Subcutaneous abdominal adipose tissue (tissue), 5 donors: ENCODE measurements around the gene NDST4.

Experiments used
- H3K27ac ChIP-seq: one replicate; pipeline ENCODE4 v1.7.0; 2013; ENCODE audit warnings: low read depth, mild to moderate bottlenecking, inconsistent platforms, low read length, moderate library complexity
- H3K27me3 ChIP-seq, 5 donors: one replicate each; pipeline ENCODE4 v1.7.0; 2013; ENCODE audit warnings: low read length in 5 of 5, inconsistent platforms in 1 of 5; ENCODE audit not compliant: control insufficient read depth in 5 of 5, insufficient read depth in 4 of 5
- H3K36me3 ChIP-seq, 5 donors: one replicate each; pipeline ENCODE4 v1.7.0; 2013; ENCODE audit warnings: low read length in 5 of 5; ENCODE audit not compliant: control insufficient read depth in 5 of 5, insufficient read depth in 5 of 5
- H3K4me1 ChIP-seq, 5 donors: one replicate each; pipeline ENCODE4 v1.7.0; 2013; ENCODE audit warnings: low read length in 5 of 5, mild to moderate bottlenecking in 3 of 5, moderate library complexity in 1 of 5; ENCODE audit not compliant: control insufficient read depth in 5 of 5, insufficient read depth in 5 of 5
- H3K4me3 ChIP-seq, 5 donors: one replicate each; pipeline ENCODE4 v1.7.0; 2013; ENCODE audit warnings: low read length in 5 of 5, low read depth in 1 of 5
- H3K9ac ChIP-seq, 5 donors: one replicate each; pipeline ENCODE4 v1.7.0; 2013; ENCODE audit warnings: low read length in 5 of 5, mild to moderate bottlenecking in 4 of 5, moderate library complexity in 3 of 5
- H3K9me3 ChIP-seq, 5 donors: one replicate each; pipeline ENCODE4 v1.7.0; 2013; ENCODE audit warnings: low read length in 5 of 5; ENCODE audit not compliant: control insufficient read depth in 5 of 5
- donor health status: healthy.
- donor health status: healthy.
- donor health status: healthy.
- donor health status: healthy.
- donor health status: healthy.

Gene NDST4

GRCh38 chr4:115121351-115122043 is 8.1 kb upstream of the NDST4 start:
- H3K27ac ChIP-seq, result no peak overlapping the region
- H3K9me3 ChIP-seq, result no peaks in the 10 kb centered on the region
- no peaks in the 10 kb centered on the region for H3K36me3 ChIP-seq
- no peak overlapping the region for H3K4me3 ChIP-seq
- no peaks in the 10 kb centered on the region for H3K4me1 ChIP-seq
- no peaks in the 10 kb centered on the region for H3K27me3 ChIP-seq
- no peak overlapping the region for H3K9ac ChIP-seq

DNA sequence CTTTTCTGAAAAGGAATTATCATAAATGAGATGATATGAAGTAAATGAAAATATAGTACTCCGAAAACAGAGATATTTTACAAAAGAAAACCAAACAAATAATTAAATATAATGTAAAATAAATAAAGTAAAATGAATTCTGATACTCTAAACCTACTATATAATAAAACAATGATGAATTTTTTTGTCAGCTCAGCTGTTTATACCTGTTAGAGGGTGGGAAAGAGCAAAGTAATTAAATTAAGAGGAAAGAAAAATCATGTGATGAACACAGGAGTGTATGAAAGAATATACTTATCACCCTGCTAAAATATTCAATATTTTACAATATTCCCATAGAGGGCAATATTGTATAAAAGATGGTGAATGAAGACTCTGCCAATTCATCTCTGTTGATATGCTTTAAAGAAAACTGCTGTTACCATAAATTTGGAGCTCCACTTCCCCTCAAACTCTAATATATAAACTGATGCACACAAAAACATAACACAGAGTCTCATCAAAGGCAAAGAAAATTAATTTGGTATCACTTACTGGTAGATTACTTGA is 6.5 kb upstream of the NDST4 start:
- H3K27me3 ChIP-seq, result no peaks in the 10 kb centered on the region
- H3K9ac ChIP-seq, result no peak overlapping the region

GRCh38 chr4:115117651-115118050 is 4.2 kb upstream of the NDST4 start:
- Histone ChIP-seq H3K4me3 (no peak overlapping the region), H3K36me3 (no peaks in the 10 kb centered on the region), H3K27ac (no peak overlapping the region), H3K27me3 (no peaks in the 10 kb centered on the region), H3K9ac (no peak overlapping the region), H3K9me3 (no peaks in the 10 kb centered on the region), H3K4me1 (no peaks in the 10 kb centered on the region)

More for the DNA sequence above, 6.5 kb upstream of the NDST4 start:
- Histone ChIP-seq H3K36me3 (no peaks in the 10 kb centered on the region), H3K4me3 (no peak overlapping the region), H3K4me1 (no peaks in the 10 kb centered on the region), H3K27ac (no peak overlapping the region), H3K9me3 (no peaks in the 10 kb centered on the region)

GRCh38 chr4:115110191-115111181 is 2.9 kb downstream of the NDST4 start:
- Histone ChIP-seq H3K27me3 (no peaks in the 10 kb centered on the region), H3K36me3 (no peaks in the 10 kb centered on the region), H3K4me3 (no peak overlapping the region), H3K4me1 (no peaks in the 10 kb centered on the region), H3K27ac (no peak overlapping the region), H3K9ac (no peak overlapping the region), H3K9me3 (no peaks in the 10 kb centered on the region)

DNA sequence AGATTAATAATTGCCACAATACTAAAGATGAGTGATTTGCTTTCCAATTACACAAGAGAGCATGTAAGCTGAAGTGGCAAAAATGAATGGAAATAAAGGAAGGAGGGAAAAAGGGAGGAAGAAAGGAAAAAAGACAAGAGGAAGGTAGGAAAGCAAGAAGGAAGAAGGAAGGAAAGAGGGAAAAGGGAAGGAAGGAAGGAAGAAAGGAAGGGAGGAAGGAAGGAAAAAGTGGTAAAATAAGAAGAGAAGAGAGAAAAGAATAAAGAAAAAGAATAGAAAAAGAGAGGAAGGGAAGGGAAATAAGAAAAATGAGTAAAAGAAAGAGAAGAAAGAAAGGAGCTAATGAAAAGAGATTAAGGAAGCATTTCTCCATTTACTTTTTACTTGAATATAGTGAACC is 4.6 kb downstream of the NDST4 start:
- Histone ChIP-seq H3K27ac (no peak overlapping the region), H3K4me3 (no peak overlapping the region), H3K4me1 (no peaks in the 10 kb centered on the region), H3K9ac (no peak overlapping the region), H3K9me3 (no peaks in the 10 kb centered on the region), H3K36me3 (no peaks in the 10 kb centered on the region), H3K27me3 (no peaks in the 10 kb centered on the region)

DNA sequence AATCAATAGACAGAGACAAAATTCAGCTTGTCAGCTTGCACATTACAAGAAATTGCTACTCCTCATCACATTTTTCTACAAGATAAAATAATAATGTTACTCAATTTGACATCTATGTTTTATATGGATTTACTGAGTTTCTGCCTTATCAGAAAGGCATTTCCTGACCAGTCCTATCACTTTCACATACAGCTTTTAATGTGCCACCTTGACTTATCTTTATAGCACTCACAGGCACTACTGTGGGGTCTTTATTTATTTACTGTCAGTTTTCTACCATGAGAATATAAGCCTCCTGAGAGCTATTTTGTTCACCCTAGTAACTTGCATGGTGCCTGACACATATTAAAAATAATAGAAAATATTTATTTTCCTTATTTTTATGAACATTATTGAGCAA is 6.0 kb downstream of the NDST4 start:
- H3K27me3 ChIP-seq, result no peaks in the 10 kb centered on the region
- no peaks in the 10 kb centered on the region for H3K36me3 ChIP-seq
- H3K9me3 ChIP-seq, result no peaks in the 10 kb centered on the region
- H3K4me3 ChIP-seq, result no peak overlapping the region
- no peak overlapping the region for H3K27ac ChIP-seq
- H3K9ac ChIP-seq, result no peak overlapping the region
- H3K4me1 ChIP-seq, result no peaks in the 10 kb centered on the region

- H3K4me3 ChIP-seq, result no peak overlapping the region
- H3K9me3 ChIP-seq, result no peaks in the 10 kb centered on the region
Observed at GRCh38 chr4:115101675-115102074, 11.7 kb downstream of the NDST4 start.

GRCh38 chr4:115090483-115091075 is 22.8 kb downstream of the NDST4 start:
- H3K36me3 ChIP-seq, result no peaks in the 10 kb centered on the region
- H3K9me3 ChIP-seq, result no peaks in the 10 kb centered on the region
- H3K4me3 ChIP-seq, result no peak overlapping the region
- H3K4me1 ChIP-seq, result no peaks in the 10 kb centered on the region
- no peaks in the 10 kb centered on the region for H3K27me3 ChIP-seq
- no peak overlapping the region for H3K9ac ChIP-seq
- no peak overlapping the region for H3K27ac ChIP-seq

More at GRCh38 chr4:115101675-115102074, 11.7 kb downstream of the NDST4 start:
- Histone ChIP-seq H3K27me3 (no peaks in the 10 kb centered on the region), H3K36me3 (no peaks in the 10 kb centered on the region), H3K9ac (no peak overlapping the region), H3K4me1 (no peaks in the 10 kb centered on the region), H3K27ac (no peak overlapping the region)

DNA sequence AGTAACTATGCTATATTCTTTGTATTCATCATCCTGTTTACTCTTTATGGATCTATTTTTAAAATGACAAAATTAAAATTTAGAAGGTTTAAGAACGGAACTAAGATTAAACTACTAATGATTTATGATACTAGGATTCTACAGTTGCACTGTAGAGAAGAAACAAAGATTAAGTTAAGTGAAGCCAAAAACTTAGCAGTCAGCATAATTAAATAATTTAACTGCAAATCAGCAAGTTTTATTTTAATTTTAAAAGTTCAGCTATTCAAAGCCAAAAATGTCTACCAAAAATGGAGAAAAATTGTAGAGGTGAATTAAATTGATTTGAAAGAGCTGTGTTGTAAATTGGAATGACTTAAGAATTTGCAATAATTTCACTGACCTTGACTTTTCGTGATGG is 30.8 kb downstream of the NDST4 start:
- Histone ChIP-seq H3K27ac (no peak overlapping the region), H3K9me3 (no peaks in the 10 kb centered on the region), H3K4me3 (no peak overlapping the region), H3K27me3 (no peaks in the 10 kb centered on the region), H3K9ac (no peak overlapping the region), H3K4me1 (no peaks in the 10 kb centered on the region), H3K36me3 (no peaks in the 10 kb centered on the region)

GRCh38 chr4:115076691-115077090 is 36.7 kb downstream of the NDST4 start:
- H3K9me3 ChIP-seq, result no peaks in the 10 kb centered on the region

More at GRCh38 chr4:115076691-115077090, 36.7 kb downstream of the NDST4 start:
- Histone ChIP-seq H3K27ac (no peak overlapping the region), H3K4me3 (no peak overlapping the region), H3K36me3 (no peaks in the 10 kb centered on the region), H3K27me3 (no peaks in the 10 kb centered on the region), H3K9ac (no peak overlapping the region), H3K4me1 (no peaks in the 10 kb centered on the region)
